ENCODE measurements around the gene COX7A2L.

COX7A2L gene

DNA sequence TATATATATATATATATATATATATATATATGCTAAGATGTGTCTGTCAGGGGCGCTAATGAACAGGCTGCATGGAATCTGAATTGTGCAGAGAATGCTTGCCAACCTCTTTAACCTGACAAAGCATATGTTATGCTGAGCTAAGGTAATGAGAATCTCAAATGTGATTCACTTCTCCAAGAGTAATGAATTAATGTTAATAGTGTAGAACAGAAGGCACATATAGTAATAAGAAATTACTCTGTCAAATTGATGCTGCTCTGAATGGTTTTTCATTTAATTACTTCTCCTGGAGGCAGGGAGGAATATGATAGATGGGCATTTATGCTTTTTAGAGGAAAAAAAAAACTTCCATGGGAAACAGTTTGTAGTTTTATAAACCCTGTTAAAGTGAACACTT lies 35.4 kb downstream of the COX7A2L start:
- TF ChIP-seq FOXP2 (optimal IDR thresholded peaks at IDR 0.05; ENCODE audit: borderline replicate concordance, extremely low read depth, extremely low read length, insufficient read depth) = no peak
- TF ChIP-seq TAF1 (IDR thresholded peaks at IDR 0.05; ENCODE audit: borderline replicate concordance, insufficient read depth, low read length) = no peak
- TF ChIP-seq SIN3A (IDR thresholded peaks at IDR 0.05; ENCODE audit: borderline replicate concordance, insufficient read depth, low read length) = no peak
- TF ChIP-seq, protein P1, sequence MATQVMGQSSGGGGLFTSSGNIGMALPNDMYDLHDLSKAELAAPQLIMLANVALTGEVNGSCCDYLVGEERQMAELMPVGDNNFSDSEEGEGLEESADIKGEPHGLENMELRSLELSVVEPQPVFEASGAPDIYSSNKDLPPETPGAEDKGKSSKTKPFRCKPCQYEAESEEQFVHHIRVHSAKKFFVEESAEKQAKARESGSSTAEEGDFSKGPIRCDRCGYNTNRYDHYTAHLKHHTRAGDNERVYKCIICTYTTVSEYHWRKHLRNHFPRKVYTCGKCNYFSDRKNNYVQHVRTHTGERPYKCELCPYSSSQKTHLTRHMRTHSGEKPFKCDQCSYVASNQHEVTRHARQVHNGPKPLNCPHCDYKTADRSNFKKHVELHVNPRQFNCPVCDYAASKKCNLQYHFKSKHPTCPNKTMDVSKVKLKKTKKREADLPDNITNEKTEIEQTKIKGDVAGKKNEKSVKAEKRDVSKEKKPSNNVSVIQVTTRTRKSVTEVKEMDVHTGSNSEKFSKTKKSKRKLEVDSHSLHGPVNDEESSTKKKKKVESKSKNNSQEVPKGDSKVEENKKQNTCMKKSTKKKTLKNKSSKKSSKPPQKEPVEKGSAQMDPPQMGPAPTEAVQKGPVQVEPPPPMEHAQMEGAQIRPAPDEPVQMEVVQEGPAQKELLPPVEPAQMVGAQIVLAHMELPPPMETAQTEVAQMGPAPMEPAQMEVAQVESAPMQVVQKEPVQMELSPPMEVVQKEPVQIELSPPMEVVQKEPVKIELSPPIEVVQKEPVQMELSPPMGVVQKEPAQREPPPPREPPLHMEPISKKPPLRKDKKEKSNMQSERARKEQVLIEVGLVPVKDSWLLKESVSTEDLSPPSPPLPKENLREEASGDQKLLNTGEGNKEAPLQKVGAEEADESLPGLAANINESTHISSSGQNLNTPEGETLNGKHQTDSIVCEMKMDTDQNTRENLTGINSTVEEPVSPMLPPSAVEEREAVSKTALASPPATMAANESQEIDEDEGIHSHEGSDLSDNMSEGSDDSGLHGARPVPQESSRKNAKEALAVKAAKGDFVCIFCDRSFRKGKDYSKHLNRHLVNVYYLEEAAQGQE (IDR thresholded peaks at IDR 0.05; ENCODE audit: insufficient read depth in 1 of 2, low read depth in 2 of 2, low read length in 2 of 2) = no peak

DNA sequence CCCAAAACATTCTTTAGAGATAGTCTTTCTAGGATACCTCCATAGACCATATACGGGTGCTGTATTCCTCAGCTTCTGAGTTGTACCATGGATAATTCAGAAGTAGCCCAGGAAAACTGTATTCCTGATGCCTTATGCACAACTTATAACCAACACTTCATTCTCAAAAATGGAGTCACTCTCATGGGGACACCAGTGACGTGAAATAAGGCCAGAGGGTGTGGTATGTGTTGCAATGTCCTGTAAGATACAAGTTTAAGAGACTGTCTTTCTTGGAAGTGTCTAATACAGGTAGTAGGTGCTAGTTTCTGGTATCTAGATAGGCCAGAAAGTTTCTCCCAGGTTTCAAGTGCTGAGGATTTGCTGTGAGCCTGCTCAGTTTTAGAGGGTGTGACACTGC lies 36.1 kb downstream of the COX7A2L start:
- TF ChIP-seq, protein P1 (IDR thresholded peaks at IDR 0.05; ENCODE audit: insufficient read depth in 1 of 2, low read depth in 2 of 2, low read length in 2 of 2) = no peak
- no peak for TF ChIP-seq TAF1 (IDR thresholded peaks at IDR 0.05; ENCODE audit: borderline replicate concordance, insufficient read depth, low read length)
- no peak for TF ChIP-seq FOXP2 (optimal IDR thresholded peaks at IDR 0.05; ENCODE audit: borderline replicate concordance, extremely low read depth, extremely low read length, insufficient read depth)
- TF ChIP-seq POLR2AphosphoS5 (IDR thresholded peaks at IDR 0.05; ENCODE audit: low read depth, low read length) = no peak
- TF ChIP-seq SIN3A (IDR thresholded peaks at IDR 0.05; ENCODE audit: borderline replicate concordance, insufficient read depth, low read length) = no peak

DNA sequence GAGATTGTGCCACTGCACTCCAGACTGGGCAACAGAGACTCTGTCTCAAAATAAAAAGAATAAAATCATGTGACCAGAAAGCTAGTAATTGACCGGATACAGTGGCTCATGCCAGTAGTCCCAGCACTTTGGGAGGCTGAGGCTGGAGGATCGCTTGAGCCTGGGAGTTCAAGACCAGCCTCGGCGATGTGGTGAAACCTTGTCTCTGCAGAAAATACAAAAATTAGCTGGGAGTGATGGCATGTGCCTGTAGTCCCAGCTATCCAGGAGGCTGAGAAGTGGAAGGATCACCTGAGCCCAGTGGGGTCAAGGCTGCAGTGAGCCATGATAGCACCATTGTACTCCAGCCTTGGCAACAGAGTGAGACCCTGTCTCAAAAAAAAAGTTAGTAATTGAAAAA lies 36.8 kb downstream of the COX7A2L start:
- TF ChIP-seq FOXP2 (optimal IDR thresholded peaks at IDR 0.05; ENCODE audit: borderline replicate concordance, extremely low read depth, extremely low read length, insufficient read depth) = no peak
- no peak for TF ChIP-seq POLR2AphosphoS5 (IDR thresholded peaks at IDR 0.05; ENCODE audit: low read depth, low read length)
- TF ChIP-seq, protein P1 (IDR thresholded peaks at IDR 0.05; ENCODE audit: insufficient read depth in 1 of 2, low read depth in 2 of 2, low read length in 2 of 2) = no peak
- TF ChIP-seq TAF1 (IDR thresholded peaks at IDR 0.05; ENCODE audit: borderline replicate concordance, insufficient read depth, low read length) = no peak
- no peak for TF ChIP-seq SIN3A (IDR thresholded peaks at IDR 0.05; ENCODE audit: borderline replicate concordance, insufficient read depth, low read length)

DNA sequence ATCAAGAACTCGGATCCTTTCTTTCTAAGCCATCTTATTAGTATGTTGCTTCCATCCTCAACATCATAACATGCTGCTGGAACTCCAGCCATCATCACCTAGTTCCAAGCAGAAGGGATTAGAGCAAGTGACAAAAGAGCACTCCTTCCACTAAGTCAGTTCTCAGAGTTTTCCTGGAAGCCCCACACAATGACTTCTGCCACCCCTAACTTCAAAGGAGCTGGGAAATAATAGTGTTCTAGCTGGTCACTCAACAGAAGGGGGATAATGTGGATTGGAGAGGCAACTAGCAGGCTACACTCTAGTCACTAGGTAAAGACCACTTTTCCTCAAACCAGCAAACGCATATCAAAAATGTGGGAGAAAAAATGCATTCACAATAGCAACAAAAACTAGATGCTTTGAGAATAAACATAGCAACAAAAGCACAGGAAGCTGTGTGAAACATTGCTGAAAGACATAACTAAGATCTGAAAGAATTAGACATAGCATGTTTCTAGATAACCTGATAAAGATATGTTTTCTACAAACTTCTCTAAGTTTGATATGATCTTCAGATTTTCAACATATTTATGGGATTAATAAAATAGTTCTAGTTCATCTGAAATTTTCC lies 39.5 kb downstream of the COX7A2L start:
- TF ChIP-seq, protein P1 (IDR thresholded peaks at IDR 0.05; ENCODE audit: insufficient read depth in 1 of 2, low read depth in 2 of 2, low read length in 2 of 2) = no peak
- TF ChIP-seq POLR2AphosphoS5 (IDR thresholded peaks at IDR 0.05; ENCODE audit: low read depth, low read length) (no peak), SIN3A (IDR thresholded peaks at IDR 0.05; ENCODE audit: borderline replicate concordance, insufficient read depth, low read length) (no peak), TAF1 (IDR thresholded peaks at IDR 0.05; ENCODE audit: borderline replicate concordance, insufficient read depth, low read length) (no peak), FOXP2 (optimal IDR thresholded peaks at IDR 0.05; ENCODE audit: borderline replicate concordance, extremely low read depth, extremely low read length, insufficient read depth) (no peak)
